Smooth muscle cell (in vitro differentiated cells): Measurements from ENCODE around the gene SLC19A1. TPM values are rescaled to one million over a fixed set of nuclear protein-coding genes. Genes with fewer than 3 reads are reported as not detected.

Experiments
- DNase-seq: peaks from one replicate; lab custom pipeline; 2025; ENCODE audit not compliant: unreplicated experiment; lab: John Stamatoyannopoulos, UW
- H2AFZ ChIP-seq: fragments of 200-600 bp; sonication (generic); 2 replicates; pipeline ENCODE4 v1.6.0; 2016; ENCODE audit warnings: antibody characterized with exemption, low read depth, mild to moderate bottlenecking
- H3F3A ChIP-seq: fragments of 200-600 bp; sonication (generic); 2 replicates; pipeline ENCODE4 v1.6.0; 2017; ENCODE audit warnings: antibody characterized with exemption, low read depth
- H3K27ac ChIP-seq: fragments of 200-600 bp; sonication (generic); 2 replicates; pipeline ENCODE4 v1.5.1; 2016; ENCODE audit warnings: low read depth, mild to moderate bottlenecking
- H3K27me3 ChIP-seq: fragments of 200-600 bp; sonication (generic); 2 replicates; pipeline ENCODE4 v1.6.1; 2016; ENCODE audit warnings: low read depth, mild to moderate bottlenecking
- H3K36me3 ChIP-seq: fragments of 200-600 bp; sonication (generic); 2 replicates; pipeline ENCODE4 v1.5.1; 2016; ENCODE audit warnings: low read depth
- H3K4me1 ChIP-seq: fragments of 200-600 bp; sonication (generic); 2 replicates; pipeline ENCODE4 v1.5.1; 2016; ENCODE audit warnings: low read depth
- H3K4me2 ChIP-seq: fragments of 200-600 bp; sonication (generic); 2 replicates; pipeline ENCODE4 v1.6.0; 2016; ENCODE audit warnings: mild to moderate bottlenecking
- H3K4me3 ChIP-seq: fragments of 200-600 bp; sonication (generic); 2 replicates; pipeline ENCODE4 v1.5.1; 2016; ENCODE audit warnings: mild to moderate bottlenecking
- H3K79me2 ChIP-seq: fragments of 200-600 bp; sonication (generic); 2 replicates; pipeline ENCODE4 v1.6.0; 2016; ENCODE audit warnings: low read depth, mild to moderate bottlenecking
- H3K9ac ChIP-seq: fragments of 200-600 bp; sonication (generic); 2 replicates; pipeline ENCODE4 v1.6.0; 2016; ENCODE audit warnings: low read depth
- H3K9me3 ChIP-seq: fragments of 200-600 bp; sonication (generic); replicated peaks from 2 replicates; pipeline ENCODE4 v1.5.1; 2016; ENCODE audit warnings: low read depth
- H4K20me1 ChIP-seq: fragments of 200-600 bp; sonication (generic); 2 replicates; pipeline ENCODE4 v1.6.0; 2016; ENCODE audit warnings: low read depth
- CTCF ChIP-seq: fragments of 200-600 bp; sonication (generic); IDR thresholded peaks from 2 replicates; pipeline ENCODE4 v1.5.1; 2017; ENCODE audit warnings: borderline replicate concordance, mild to moderate bottlenecking, antibody characterized with exemption; ENCODE audit not compliant: insufficient read depth, poor library complexity, severe bottlenecking
- WGBS: methylation state at CpG from one replicate; pipeline ENCODE4 v1.1.7; 2016; ENCODE audit warnings: low lambda C conversion rate; 5-methylcytosine and 5-hydroxymethylcytosine counted together
- polyA plus RNA-seq: library from polyadenylated mRNA; unstranded; fragments of >200 nt; fragmentation: Nextera tagmentation; extraction: Ambion mirVana; gene quantifications from 2 replicates; pipeline ENCODE4 v1.2.1, GENCODE V29; 2016
- total RNA-seq: library from RNA; depleted of rRNA; stranded (reverse); fragments of >200 nt; gene quantifications from 2 replicates; pipeline ENCODE4 v1.2.3, GENCODE V29; 2014

Gene SLC19A1
- total and polyA plus RNA-seq, 2 experiments from 2014 or later, result 2.3 to 33.2 TPM

GRCh38 chr21:45475004-45475685 lies 67.1 kb downstream of the SLC19A1 start:
- Histone ChIP-seq H3K4me3 (no peak overlapping the region), H3K36me3 (no peaks in the 10 kb centered on the region), H3K79me2 (peaks cover 47% of the 10 kb centered on the region), H4K20me1 (peaks cover 83% of the 10 kb centered on the region), H3K9ac (no peak overlapping the region), H2AFZ (no peak overlapping the region), H3K4me2 (no peak overlapping the region), H3K27me3 (no peaks in the 10 kb centered on the region), H3F3A (peaks cover 8% of the 10 kb centered on the region), H3K27ac (no peak overlapping the region), H3K9me3 (no peaks in the 10 kb centered on the region), H3K4me1 (peaks cover 7% of the 10 kb centered on the region)
- WGBS, result 97% methylated on average over 43 of the region's 43 CpGs
- DNase-seq, result no peak
- TF ChIP-seq CTCF, result no peak

- no peak overlapping the region for H2AFZ ChIP-seq
- no peaks in the 10 kb centered on the region for H3K27me3 ChIP-seq
- 98% methylated on average over 15 of the region's 18 CpGs for WGBS
- H3K4me2 ChIP-seq, result no peak overlapping the region
- no peak for TF ChIP-seq CTCF
- no peak for DNase-seq
- no peak overlapping the region for H3K27ac ChIP-seq
- H3K9me3 ChIP-seq, result no peaks in the 10 kb centered on the region
- H3K36me3 ChIP-seq, result no peaks in the 10 kb centered on the region
- no peak overlapping the region for H3K4me3 ChIP-seq
- peaks cover 12% of the 10 kb centered on the region for H3K4me1 ChIP-seq
- H3K79me2 ChIP-seq, result peaks cover 53% of the 10 kb centered on the region
- H3K9ac ChIP-seq, result no peak overlapping the region
- H4K20me1 ChIP-seq, result peaks cover 86% of the 10 kb centered on the region
- H3F3A ChIP-seq, result peaks cover 16% of the 10 kb centered on the region
Measured at GRCh38 chr21:45474323-45474950, 67.8 kb downstream of the SLC19A1 start.

- Histone ChIP-seq H3F3A (peaks cover 18% of the 10 kb centered on the region), H2AFZ (no peak overlapping the region), H3K9me3 (no peaks in the 10 kb centered on the region), H4K20me1 (peaks cover 93% of the 10 kb centered on the region), H3K79me2 (peaks cover 60% of the 10 kb centered on the region), H3K27me3 (no peaks in the 10 kb centered on the region), H3K4me1 (peaks cover 12% of the 10 kb centered on the region), H3K27ac (no peak overlapping the region), H3K4me2 (no peak overlapping the region), H3K36me3 (no peaks in the 10 kb centered on the region), H3K4me3 (no peak overlapping the region), H3K9ac (no peak overlapping the region)
- no peak for DNase-seq
- TF ChIP-seq CTCF, result no peak
- 99% methylated on average over 21 of the region's 24 CpGs for WGBS
Measured at GRCh38 chr21:45473496-45474322, 68.5 kb downstream of the SLC19A1 start.
